Glomerular visceral epithelial cell (primary cell): ENCODE results near the gene ADGRV1.
"Not testable (repeated sequence)": the region's sequence is repeated elsewhere in the genome, so short reads cannot be mapped to it uniquely, and the experiment has no call there.

ENCODE experiments used
- DNase-seq: peaks from one replicate; pipeline ENCODE4 v3.0.0-alpha.2; 2016; ENCODE audit errors: extremely low spot score

ADGRV1 gene

GRCh38 chr5:90809311-90810056 is 250.9 kb downstream of the ADGRV1 start:
- no peak for DNase-seq

GRCh38 chr5:90810211-90810610 is 251.6 kb downstream of the ADGRV1 start:
- no peak for DNase-seq

- no peak for DNase-seq
Measured at GRCh38 chr5:90813392-90813791, 254.8 kb downstream of the ADGRV1 start.

GRCh38 chr5:90822062-90822461 is 263.5 kb downstream of the ADGRV1 start:
- not testable (repeated sequence) for DNase-seq

- DNase-seq, result no peak
Measured at GRCh38 chr5:90824436-90824835, 265.8 kb downstream of the ADGRV1 start.

GRCh38 chr5:90830058-90830457 is 271.5 kb downstream of the ADGRV1 start:
- DNase-seq, result no peak

- no peak for DNase-seq
Measured at GRCh38 chr5:90833753-90834152, 275.2 kb downstream of the ADGRV1 start.

GRCh38 chr5:90834711-90835110 is 276.1 kb downstream of the ADGRV1 start:
- no peak for DNase-seq

- no peak for DNase-seq
Measured at GRCh38 chr5:90843443-90843842, 284.8 kb downstream of the ADGRV1 start.

GRCh38 chr5:90844931-90845330 is 286.3 kb downstream of the ADGRV1 start:
- no peak for DNase-seq

- no peak for DNase-seq
Measured at GRCh38 chr5:90845723-90846554, 287.3 kb downstream of the ADGRV1 start.

GRCh38 chr5:90847606-90848005 is 289.0 kb downstream of the ADGRV1 start:
- DNase-seq, result not testable (repeated sequence)

- no peak for DNase-seq
Measured at GRCh38 chr5:90849939-90850338, 291.3 kb downstream of the ADGRV1 start.

GRCh38 chr5:90852531-90852930 is 293.9 kb downstream of the ADGRV1 start:
- DNase-seq, result no peak

GRCh38 chr5:90853750-90854149 is 295.2 kb downstream of the ADGRV1 start:
- DNase-seq, result no peak

GRCh38 chr5:90854169-90854568 is 295.6 kb downstream of the ADGRV1 start:
- no peak for DNase-seq

- DNase-seq, result no peak
Measured at GRCh38 chr5:90855296-90856010, 296.9 kb downstream of the ADGRV1 start.

GRCh38 chr5:90861843-90862586 is 303.4 kb downstream of the ADGRV1 start:
- DNase-seq, result no peak

- no peak for DNase-seq
Measured at GRCh38 chr5:90865180-90865579, 306.6 kb downstream of the ADGRV1 start.

- peak; percentile 34 for DNase-seq
Measured at GRCh38 chr5:90866333-90866732, 307.7 kb downstream of the ADGRV1 start.

- DNase-seq, result peak; percentile 29
Measured at GRCh38 chr5:90866915-90867731, 308.5 kb downstream of the ADGRV1 start.
